ENCODE results near the gene DPF3. TPM values are rescaled to one million over a fixed set of nuclear protein-coding genes. Genes with fewer than 3 reads are reported as not detected.

DPF3 gene
- total RNA-seq, 6 experiments from 2014 or later: 4.1 to 6.6 (median 5.4) TPM

DNA sequence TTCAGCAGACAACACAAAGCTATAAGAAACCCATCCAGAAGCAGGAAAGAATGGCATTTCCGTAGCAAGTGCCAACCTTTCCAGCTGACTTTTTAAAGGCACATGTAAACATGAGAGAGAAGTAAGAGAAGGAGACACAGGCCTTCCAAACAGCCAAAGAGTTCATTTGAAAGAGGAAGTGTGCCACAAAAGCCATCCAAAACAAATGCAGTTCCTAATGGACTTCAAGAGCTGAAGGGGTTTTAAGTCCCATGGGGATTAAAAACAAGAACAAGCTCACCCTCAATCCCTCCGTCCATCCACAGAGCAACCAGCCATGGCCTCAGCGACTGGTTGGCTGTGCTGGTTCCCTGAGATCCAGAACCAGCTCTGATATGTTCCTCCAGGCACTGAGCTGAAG, 4.5 kb upstream of the DPF3 start:
- Mint-ChIP-seq H3K9me3 (no peaks in the 10 kb centered on the region), H3K27ac (no peak overlapping the region), H3K4me1 (ENCODE audit: low read depth) (peaks cover 22% of the 10 kb centered on the region), H3K27me3 (ENCODE audit: insufficient read depth) (no peaks in the 10 kb centered on the region; the same call in 1 of the 2 replicates), H3K4me3 (no peak overlapping the region), H3K36me3 (ENCODE audit: low read depth) (no peaks in the 10 kb centered on the region)
- TF ChIP-seq, protein P1, sequence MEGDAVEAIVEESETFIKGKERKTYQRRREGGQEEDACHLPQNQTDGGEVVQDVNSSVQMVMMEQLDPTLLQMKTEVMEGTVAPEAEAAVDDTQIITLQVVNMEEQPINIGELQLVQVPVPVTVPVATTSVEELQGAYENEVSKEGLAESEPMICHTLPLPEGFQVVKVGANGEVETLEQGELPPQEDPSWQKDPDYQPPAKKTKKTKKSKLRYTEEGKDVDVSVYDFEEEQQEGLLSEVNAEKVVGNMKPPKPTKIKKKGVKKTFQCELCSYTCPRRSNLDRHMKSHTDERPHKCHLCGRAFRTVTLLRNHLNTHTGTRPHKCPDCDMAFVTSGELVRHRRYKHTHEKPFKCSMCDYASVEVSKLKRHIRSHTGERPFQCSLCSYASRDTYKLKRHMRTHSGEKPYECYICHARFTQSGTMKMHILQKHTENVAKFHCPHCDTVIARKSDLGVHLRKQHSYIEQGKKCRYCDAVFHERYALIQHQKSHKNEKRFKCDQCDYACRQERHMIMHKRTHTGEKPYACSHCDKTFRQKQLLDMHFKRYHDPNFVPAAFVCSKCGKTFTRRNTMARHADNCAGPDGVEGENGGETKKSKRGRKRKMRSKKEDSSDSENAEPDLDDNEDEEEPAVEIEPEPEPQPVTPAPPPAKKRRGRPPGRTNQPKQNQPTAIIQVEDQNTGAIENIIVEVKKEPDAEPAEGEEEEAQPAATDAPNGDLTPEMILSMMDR (IDR thresholded peaks at IDR 0.05): no peak
- DNase-seq: no peak

DNA sequence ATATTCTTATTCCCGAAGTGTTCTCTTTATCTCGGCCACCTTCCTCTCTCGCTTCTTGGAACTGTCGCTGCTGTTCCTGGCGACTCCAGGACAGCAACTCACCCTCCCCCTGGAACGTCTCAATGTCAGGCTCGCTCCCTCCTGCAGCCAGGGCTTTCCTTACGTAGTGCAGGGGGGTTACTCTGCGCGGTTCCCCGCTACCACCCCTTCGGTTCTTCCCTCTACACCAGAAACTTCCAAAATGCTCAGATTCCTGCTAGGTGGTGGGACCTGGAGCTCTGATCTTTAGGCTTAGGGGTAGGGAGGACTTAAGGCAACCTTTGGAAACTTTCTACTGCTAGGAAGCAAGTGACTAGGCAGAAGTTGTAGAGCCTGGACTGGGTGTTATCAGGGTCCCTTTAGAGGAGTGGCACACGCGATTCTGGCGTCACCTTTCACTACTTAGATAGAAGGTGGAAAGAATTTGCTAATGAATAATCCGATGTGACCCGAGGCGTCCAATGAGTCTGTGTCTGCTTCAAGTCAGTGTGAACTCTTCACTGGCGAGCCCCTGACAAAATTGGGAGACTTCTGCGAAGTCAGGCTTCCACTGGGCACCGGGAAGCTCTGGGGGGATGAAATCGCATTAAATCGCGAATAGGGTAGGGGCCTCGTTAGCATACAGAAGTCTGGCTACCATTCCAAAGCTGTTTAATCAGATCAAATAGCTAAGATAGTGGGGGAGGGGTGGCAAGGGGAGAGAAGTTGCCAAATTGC, 900 bp upstream of the DPF3 start:
- Mint-ChIP-seq H3K27me3 (ENCODE audit: insufficient read depth) (no peaks in the 10 kb centered on the region; the same call in 1 of the 2 replicates), H3K4me1 (ENCODE audit: low read depth) (peaks cover 28% of the 10 kb centered on the region), H3K27ac (peak overlapping the region; percentile 32), H3K9me3 (no peaks in the 10 kb centered on the region), H3K36me3 (ENCODE audit: low read depth) (no peaks in the 10 kb centered on the region), H3K4me3 (peak overlapping the region; percentile 89)
- TF ChIP-seq, protein P1 (IDR thresholded peaks at IDR 0.05): no peak
- DNase-seq: no peak

DNA sequence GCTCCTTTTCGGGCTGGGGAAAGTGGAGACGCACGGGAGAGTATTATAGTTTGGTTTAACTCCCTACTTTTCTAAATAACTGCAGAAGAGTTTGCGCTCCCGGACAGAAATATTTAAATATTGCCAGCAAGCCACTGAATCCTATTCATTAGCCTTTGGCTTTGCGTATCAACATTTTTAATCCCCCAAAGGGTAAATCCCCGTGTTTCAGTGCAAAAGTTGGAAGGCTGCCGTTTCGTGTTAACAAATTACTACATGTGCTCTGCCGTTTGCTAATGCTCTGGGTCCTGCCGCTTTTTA, 372 bp upstream of the DPF3 start:
- Mint-ChIP-seq H3K9me3 (no peaks in the 10 kb centered on the region), H3K27me3 (ENCODE audit: insufficient read depth) (no peaks in the 10 kb centered on the region; the same call in 1 of the 2 replicates), H3K36me3 (ENCODE audit: low read depth) (no peaks in the 10 kb centered on the region), H3K4me3 (peak overlapping the region; percentile 89), H3K4me1 (ENCODE audit: low read depth) (peaks cover 31% of the 10 kb centered on the region), H3K27ac (peak overlapping the region; percentile 30)
- no peak for DNase-seq
- TF ChIP-seq, protein P1 (IDR thresholded peaks at IDR 0.05): no peak

DNA sequence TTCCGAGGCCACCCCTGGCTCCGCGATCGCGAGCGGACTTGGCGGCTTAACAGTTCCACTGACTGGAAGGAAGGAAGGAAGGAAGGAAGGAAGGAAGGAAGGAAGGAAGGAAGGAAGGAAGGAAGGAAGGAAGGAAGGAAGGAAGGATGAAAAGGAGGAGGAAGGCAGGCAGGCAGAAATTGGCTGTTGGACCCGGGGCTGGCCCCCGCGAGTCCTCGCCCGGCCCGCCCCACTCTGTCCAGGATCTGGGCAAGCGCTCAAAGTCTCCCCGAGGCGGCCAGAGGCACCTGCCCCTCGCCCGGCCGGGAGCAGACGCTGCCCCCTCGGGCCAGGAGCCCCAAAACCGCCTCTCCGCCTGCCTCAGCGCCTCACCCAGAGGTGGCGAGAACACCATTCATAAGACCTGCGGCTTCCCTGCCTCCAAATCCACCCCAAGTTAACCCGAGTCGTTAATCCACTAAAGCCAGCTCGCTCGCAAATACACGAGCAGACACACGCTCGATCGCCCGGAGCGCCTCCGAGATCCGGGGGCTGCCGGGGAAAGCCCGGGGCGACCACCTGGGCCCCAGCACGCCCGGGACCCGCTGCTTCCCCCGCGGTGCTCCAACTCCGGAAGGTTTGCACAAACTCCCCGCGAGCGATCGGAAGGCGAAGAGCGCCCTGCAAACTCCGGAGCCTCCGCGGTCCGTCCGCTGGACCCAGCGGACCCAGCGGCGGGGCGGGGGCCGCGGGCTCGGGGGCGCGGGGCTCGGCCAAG, 844 bp downstream of the DPF3 start:
- no peak for DNase-seq
- H3K4me1 Mint-ChIP-seq (ENCODE audit: low read depth): peaks cover 43% of the 10 kb centered on the region
- H3K27ac Mint-ChIP-seq: peak overlapping the region; percentile 41
- TF ChIP-seq, protein P1 (IDR thresholded peaks at IDR 0.05): no peak
- no peaks in the 10 kb centered on the region for H3K9me3 Mint-ChIP-seq
- peak overlapping the region; percentile 89 for H3K4me3 Mint-ChIP-seq
- no peaks in the 10 kb centered on the region; the same call in 1 of the 2 replicates for H3K27me3 Mint-ChIP-seq (ENCODE audit: insufficient read depth)
- H3K36me3 Mint-ChIP-seq (ENCODE audit: low read depth): no peaks in the 10 kb centered on the region

GRCh38 chr14:72892103-72892878, 1.6 kb downstream of the DPF3 start:
- no peaks in the 10 kb centered on the region for H3K36me3 Mint-ChIP-seq (ENCODE audit: low read depth)

More at GRCh38 chr14:72892103-72892878, 1.6 kb downstream of the DPF3 start:
- Mint-ChIP-seq H3K27me3 (ENCODE audit: insufficient read depth) (no peaks in the 10 kb centered on the region; the same call in none of the 2 replicates), H3K9me3 (no peaks in the 10 kb centered on the region), H3K4me1 (ENCODE audit: low read depth) (peaks cover 45% of the 10 kb centered on the region), H3K27ac (peak overlapping the region; percentile 71), H3K4me3 (peak overlapping the region; percentile 89)
- DNase-seq: peak; percentile 34
- TF ChIP-seq, protein P1 (IDR thresholded peaks at IDR 0.05): no peak
